Ishikawa (cell line): ENCODE results near the gene DYDC1.

Source experiments
- CEBPB ChIP-seq: IDR thresholded peaks from 2 replicates; pipeline ENCODE4 v1.6.1; 2012
- CREB1 ChIP-seq: IDR thresholded peaks from 2 replicates; pipeline ENCODE4 v1.6.1; 2012; ENCODE audit warnings: low read depth
- EGR1 ChIP-seq: IDR thresholded peaks from 2 replicates; pipeline ENCODE4 v1.6.1; 2012
- EP300 ChIP-seq: IDR thresholded peaks from 2 replicates; pipeline ENCODE4 v1.6.1; 2012; ENCODE audit warnings: borderline replicate concordance
- FOXM1 ChIP-seq: IDR thresholded peaks from 2 replicates; pipeline ENCODE4 v1.6.1; 2012; ENCODE audit warnings: low read depth, borderline replicate concordance
- MAX ChIP-seq: IDR thresholded peaks from 2 replicates; pipeline ENCODE4 v1.6.1; 2012
- NFIC ChIP-seq: IDR thresholded peaks from 2 replicates; pipeline ENCODE4 v1.6.1; 2012
- RAD21 ChIP-seq: IDR thresholded peaks from 2 replicates; pipeline ENCODE4 v1.6.1; 2012; ENCODE audit warnings: low read depth
- REST ChIP-seq: IDR thresholded peaks from 2 replicates; pipeline ENCODE4 v1.6.1; 2012; ENCODE audit warnings: low read depth, mild to moderate bottlenecking
- TAF1 ChIP-seq: IDR thresholded peaks from 2 replicates; pipeline ENCODE4 v1.6.1; 2012; ENCODE audit warnings: low read depth, mild to moderate bottlenecking
- TCF12 ChIP-seq: IDR thresholded peaks from 2 replicates; pipeline ENCODE4 v1.6.1; 2012; ENCODE audit warnings: low read depth
- TEAD4 ChIP-seq: IDR thresholded peaks from 2 replicates; pipeline ENCODE4 v1.6.1; 2012
- USF1 ChIP-seq: IDR thresholded peaks from 2 replicates; pipeline ENCODE4 v1.6.1; 2012
- YY1 ChIP-seq: IDR thresholded peaks from 2 replicates; pipeline ENCODE4 v1.6.1; 2012; ENCODE audit warnings: low read depth
- ZBTB7A ChIP-seq: IDR thresholded peaks from 2 replicates; pipeline ENCODE4 v1.6.1; 2012; ENCODE audit warnings: low read depth

The DYDC1 gene

GRCh38 chr10:80344276-80344675 is 12.3 kb downstream of the DYDC1 start:
- no peak for TF ChIP-seq RAD21

- TF ChIP-seq ZBTB7A (no peak), YY1 (no peak), RAD21 (no peak), EGR1 (no peak), REST (no peak), FOXM1 (no peak), NFIC (no peak), TAF1 (no peak), MAX (no peak), TCF12 (no peak), CREB1 (no peak), CEBPB (no peak)
Measured at GRCh38 chr10:80333983-80334382, 22.6 kb downstream of the DYDC1 start.

- no peak for TF ChIP-seq TEAD4
- TF ChIP-seq EP300, result no peak
- TF ChIP-seq EGR1, result no peak
- no peak for TF ChIP-seq ZBTB7A
- no peak for TF ChIP-seq YY1
- no peak for TF ChIP-seq CEBPB
- no peak for TF ChIP-seq TAF1
- TF ChIP-seq USF1, result no peak
- no peak for TF ChIP-seq REST
- TF ChIP-seq MAX, result no peak
- no peak for TF ChIP-seq TCF12
- no peak for TF ChIP-seq FOXM1
- no peak for TF ChIP-seq NFIC
- no peak for TF ChIP-seq CREB1
Measured at GRCh38 chr10:80324891-80325364, 31.6 kb downstream of the DYDC1 start.

- no peak for TF ChIP-seq CREB1
- no peak for TF ChIP-seq USF1
- no peak for TF ChIP-seq TEAD4
- no peak for TF ChIP-seq MAX
- TF ChIP-seq FOXM1, result no peak
- no peak for TF ChIP-seq TAF1
- no peak for TF ChIP-seq YY1
- no peak for TF ChIP-seq EP300
- no peak for TF ChIP-seq CEBPB
- TF ChIP-seq REST, result no peak
- no peak for TF ChIP-seq NFIC
- no peak for TF ChIP-seq EGR1
- no peak for TF ChIP-seq RAD21
- TF ChIP-seq TCF12, result no peak
- no peak for TF ChIP-seq ZBTB7A
Measured at GRCh38 chr10:80324086-80324485, 32.5 kb downstream of the DYDC1 start.

- no peak for TF ChIP-seq TEAD4
- TF ChIP-seq TCF12, result no peak
- TF ChIP-seq CEBPB, result no peak
- TF ChIP-seq EGR1, result no peak
- TF ChIP-seq NFIC, result no peak
Measured at GRCh38 chr10:80323311-80323710, 33.2 kb downstream of the DYDC1 start.
